Colonic mucosa (tissue), 4 donors: ENCODE data around the gene RAX. TPM values are rescaled to one million over a fixed set of nuclear protein-coding genes. Genes with fewer than 3 reads are reported as not detected.

ENCODE experiments used
- DNase-seq: peaks from one replicate; pipeline ENCODE4 v3.0.0-alpha.2; 2020
- H3K27ac ChIP-seq: fragments of 200-600 bp; one replicate; pipeline ENCODE4 v1.8.0; 2021
- H3K27me3 ChIP-seq: fragments of 200-600 bp; one replicate; pipeline ENCODE4 v1.8.0; 2021
- H3K36me3 ChIP-seq: fragments of 200-600 bp; one replicate; pipeline ENCODE4 v1.8.0; 2021
- H3K4me1 ChIP-seq: fragments of 200-600 bp; one replicate; pipeline ENCODE4 v1.8.0; 2021; ENCODE audit warnings: mild to moderate bottlenecking
- H3K4me3 ChIP-seq: fragments of 200-600 bp; one replicate; pipeline ENCODE4 v1.8.0; 2021
- H3K9ac ChIP-seq, 2 donors: one replicate each; pipeline ENCODE4 v1.7.0; 2013; ENCODE audit warnings: control low read depth in 2 of 2, low read depth in 2 of 2, low read length in 2 of 2
- H3K9me3 ChIP-seq: fragments of 200-600 bp; one replicate; pipeline ENCODE4 v1.8.0; 2021
- intact Hi-C: fragments of 100-400 bp; cut with DNase I; formaldehyde crosslinking; loops from one replicate; pipeline ENCODE4 v1.14.1; 2022
- total RNA-seq, 2 donors: library from RNA; stranded (reverse); fragmentation: NEBNext Ultra II Directional in 1 of 2; extraction: Animal tissue kit (Norgen Biotek cat#: 25700) in 1 of 2; gene quantifications; one replicate each; pipeline ENCODE4 v1.2.1, GENCODE V29; 2021
- TF ChIP-seq, protein P1 (sequence below): fragments of 200-600 bp; IDR thresholded peaks from one replicate; pipeline ENCODE4 v1.8.0; 2022; ENCODE audit warnings: antibody characterized with exemption, mild to moderate bottlenecking
- donor health status: healthy.
- donor health status: DM: no; HTN: no; CAD: no.
- donor health status: DM: no; HTN: no; CAD: no.

The RAX gene
- total RNA-seq = not detected

DNA sequence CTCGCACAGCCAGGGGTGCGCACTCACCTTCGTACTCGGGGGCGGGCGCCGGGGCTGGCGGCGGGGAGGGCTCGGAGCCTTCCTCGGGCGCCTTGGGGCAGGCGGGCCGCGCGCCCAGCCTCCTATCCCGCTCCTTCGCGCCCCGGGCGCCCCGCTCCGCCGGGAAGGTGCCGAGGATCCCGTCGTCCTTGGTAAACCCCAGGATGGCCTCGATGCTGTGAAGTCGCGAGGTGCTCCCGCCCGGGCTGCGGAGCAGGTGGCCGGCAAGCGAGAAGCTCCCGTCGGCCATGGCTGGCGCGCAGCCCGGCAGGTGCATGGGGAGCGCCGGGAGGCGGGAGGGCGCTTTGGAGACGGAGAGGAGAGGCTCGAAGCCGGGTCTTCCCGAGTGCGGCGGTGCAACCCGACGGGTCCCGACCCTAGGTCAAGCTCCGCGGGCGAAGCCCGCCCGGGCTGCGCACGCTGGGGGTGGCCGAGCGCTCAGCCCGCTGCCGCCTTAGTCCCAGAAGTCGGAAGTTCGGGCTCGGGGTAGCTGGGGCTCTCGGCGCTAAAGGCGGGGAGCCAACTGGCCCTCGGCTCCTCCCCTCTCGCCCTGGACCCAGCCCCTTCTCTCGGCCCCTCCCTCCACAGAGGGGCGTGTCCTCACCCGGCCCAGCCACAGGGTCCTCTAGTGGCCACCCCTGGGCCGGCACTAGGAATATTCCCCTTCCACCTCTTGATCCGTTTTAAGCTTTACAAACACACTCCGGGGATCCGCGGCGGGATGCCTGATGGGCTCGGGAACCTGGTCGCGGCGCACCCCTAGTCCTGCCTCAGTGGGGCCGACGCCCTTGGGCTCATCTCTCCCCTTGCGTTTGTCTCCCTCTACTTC is at the start of gene RAX:
RAX (minus strand) TSS at position 564 of the 868 bp plus-strand sequence; CDS start at position 316, 248 bp downstream.
- intact Hi-C loops = no loop called here
- H3K36me3 ChIP-seq = no peaks in the 10 kb centered on the region
- TF ChIP-seq, protein P1, sequence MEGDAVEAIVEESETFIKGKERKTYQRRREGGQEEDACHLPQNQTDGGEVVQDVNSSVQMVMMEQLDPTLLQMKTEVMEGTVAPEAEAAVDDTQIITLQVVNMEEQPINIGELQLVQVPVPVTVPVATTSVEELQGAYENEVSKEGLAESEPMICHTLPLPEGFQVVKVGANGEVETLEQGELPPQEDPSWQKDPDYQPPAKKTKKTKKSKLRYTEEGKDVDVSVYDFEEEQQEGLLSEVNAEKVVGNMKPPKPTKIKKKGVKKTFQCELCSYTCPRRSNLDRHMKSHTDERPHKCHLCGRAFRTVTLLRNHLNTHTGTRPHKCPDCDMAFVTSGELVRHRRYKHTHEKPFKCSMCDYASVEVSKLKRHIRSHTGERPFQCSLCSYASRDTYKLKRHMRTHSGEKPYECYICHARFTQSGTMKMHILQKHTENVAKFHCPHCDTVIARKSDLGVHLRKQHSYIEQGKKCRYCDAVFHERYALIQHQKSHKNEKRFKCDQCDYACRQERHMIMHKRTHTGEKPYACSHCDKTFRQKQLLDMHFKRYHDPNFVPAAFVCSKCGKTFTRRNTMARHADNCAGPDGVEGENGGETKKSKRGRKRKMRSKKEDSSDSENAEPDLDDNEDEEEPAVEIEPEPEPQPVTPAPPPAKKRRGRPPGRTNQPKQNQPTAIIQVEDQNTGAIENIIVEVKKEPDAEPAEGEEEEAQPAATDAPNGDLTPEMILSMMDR = no peak
- H3K9ac ChIP-seq = no peak within 1 kb of the TSS
- DNase-seq = no peak
- no peak within 1 kb of the TSS for H3K27ac ChIP-seq
- H3K27me3 ChIP-seq = peaks cover 77% of the 10 kb centered on the region
- no peaks in the 10 kb centered on the region for H3K4me1 ChIP-seq
- no peaks in the 10 kb centered on the region for H3K9me3 ChIP-seq
- no peak within 1 kb of the TSS for H3K4me3 ChIP-seq

DNA sequence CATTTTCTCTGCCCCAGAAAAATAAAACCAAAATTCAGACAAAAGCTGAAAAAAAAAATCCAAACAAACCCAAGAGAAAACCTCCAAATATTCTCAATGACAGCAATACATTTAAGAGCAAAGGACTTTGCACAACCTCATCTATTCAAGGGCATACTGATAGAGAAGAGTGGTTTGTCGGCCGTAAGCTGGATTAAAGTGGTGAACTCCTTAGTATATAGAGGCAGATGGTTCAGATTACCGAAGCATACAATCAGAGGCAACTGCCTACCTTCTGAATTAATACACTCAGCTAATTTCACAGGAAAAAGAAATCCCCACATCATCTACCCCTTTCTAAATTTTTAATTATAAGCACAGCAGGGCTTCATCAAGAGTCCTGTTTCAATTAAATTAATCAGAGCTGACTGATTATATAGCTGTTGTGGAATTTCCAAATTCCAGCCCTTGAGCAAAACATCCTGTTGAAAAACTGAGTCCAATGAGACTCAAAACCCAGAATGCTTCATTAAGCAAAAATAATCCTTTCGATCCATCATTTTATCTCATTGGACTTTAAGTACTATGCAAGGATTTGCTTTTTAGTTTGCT is 45.3 kb upstream of the RAX start, which contains the start of gene CPLX4:
CPLX4 (minus strand) TSS at position 190 of the 591 bp plus-strand sequence; CDS start at position 3, 187 bp downstream.
- Histone ChIP-seq H3K9ac (no peak within 1 kb of the TSS), H3K27me3 (no peaks in the 10 kb centered on the region), H3K36me3 (no peaks in the 10 kb centered on the region), H3K27ac (no peak within 1 kb of the TSS), H3K4me1 (no peaks in the 10 kb centered on the region), H3K9me3 (no peaks in the 10 kb centered on the region), H3K4me3 (no peak within 1 kb of the TSS)
- intact Hi-C loops = no loop called here
- DNase-seq = no peak
- TF ChIP-seq, protein P1 = no peak

DNA sequence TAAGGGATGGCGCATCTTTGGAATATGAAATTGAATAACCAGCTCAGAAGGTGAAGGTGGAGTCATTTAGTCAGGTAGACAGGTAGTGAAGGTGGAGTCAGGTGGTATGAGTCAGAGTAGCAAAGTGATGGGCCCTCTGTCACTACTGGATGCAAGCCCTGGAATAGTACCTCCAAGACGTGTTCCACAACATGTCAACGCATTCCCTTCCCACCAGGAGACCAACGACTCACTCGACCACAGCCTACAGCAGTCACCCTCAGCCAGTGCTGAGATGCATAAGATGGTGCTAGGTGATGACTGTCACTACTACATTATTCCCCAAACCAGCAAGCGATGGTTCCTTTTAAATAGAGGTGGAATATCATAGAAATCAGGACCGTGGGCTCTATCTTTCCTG is 38.4 kb upstream of the RAX start:
- H3K36me3 ChIP-seq = no peaks in the 10 kb centered on the region
- TF ChIP-seq, protein P1 = no peak
- DNase-seq = no peak
- no peak overlapping the region for H3K27ac ChIP-seq
- H3K4me1 ChIP-seq = no peaks in the 10 kb centered on the region
- no peak overlapping the region for H3K9ac ChIP-seq
- H3K4me3 ChIP-seq = no peak overlapping the region
- H3K9me3 ChIP-seq = no peaks in the 10 kb centered on the region
- peaks cover 8% of the 10 kb centered on the region for H3K27me3 ChIP-seq
- intact Hi-C loops = loop anchor here (5.0 kb wide), 1 partner anchor 91 kb away; no protein-coding TSS in a partner anchor

DNA sequence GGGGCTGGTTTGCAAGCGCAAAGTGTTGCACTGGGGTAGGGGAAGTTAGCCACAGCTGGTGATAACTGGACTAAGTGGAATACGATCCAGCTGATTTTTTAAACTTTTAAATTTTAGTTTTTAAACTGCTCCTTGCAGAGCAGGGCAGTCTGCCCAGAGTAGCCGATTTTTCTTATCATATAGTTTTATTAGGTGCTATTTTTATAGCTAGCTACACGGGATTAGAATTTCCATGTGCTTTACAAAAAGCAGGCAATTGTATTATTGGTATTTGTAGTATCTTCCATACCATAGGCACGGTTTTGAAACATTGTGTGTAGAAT is 35.6 kb upstream of the RAX start:
- no peak for DNase-seq
- Histone ChIP-seq H3K36me3 (no peaks in the 10 kb centered on the region), H3K4me3 (peak overlapping the region; percentile 20), H3K4me1 (no peaks in the 10 kb centered on the region), H3K27ac (no peak overlapping the region), H3K9me3 (no peaks in the 10 kb centered on the region), H3K27me3 (peaks cover 8% of the 10 kb centered on the region), H3K9ac (no peak overlapping the region)
- TF ChIP-seq, protein P1 = no peak
- intact Hi-C loops = no loop called here

DNA sequence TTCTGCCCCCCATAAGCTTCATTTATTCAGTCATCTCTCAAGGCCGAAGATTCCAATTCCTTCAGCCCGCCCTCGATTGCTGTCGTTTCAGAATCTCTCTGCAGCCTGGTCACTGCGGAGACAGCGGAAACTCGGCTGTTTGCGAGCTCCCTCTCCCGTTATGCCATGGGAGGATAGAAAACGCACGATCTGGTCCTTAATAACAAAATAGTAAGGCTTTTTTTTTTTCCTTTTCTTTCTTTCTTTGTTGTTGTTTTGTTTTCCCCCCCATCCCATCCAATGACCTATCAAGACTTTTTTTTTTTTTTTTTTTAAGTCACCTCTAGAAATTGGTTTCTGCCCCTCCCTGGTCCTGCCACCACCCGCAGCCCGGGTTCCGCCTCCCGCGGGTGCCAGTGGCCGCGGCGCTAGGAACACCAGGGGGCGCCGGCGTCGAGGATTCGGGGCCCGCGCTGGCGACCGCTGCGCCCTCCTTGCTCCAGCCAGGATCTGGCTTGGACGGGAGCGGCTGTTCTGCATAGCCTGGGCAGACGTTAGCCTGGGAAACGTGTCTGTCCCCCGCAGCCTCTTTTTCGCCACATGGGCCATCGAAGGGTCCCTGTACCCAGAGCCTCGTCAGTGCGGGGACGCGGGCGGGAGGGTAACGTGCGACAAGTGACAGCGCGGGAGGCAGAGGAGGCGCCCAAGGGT is 35.1 kb upstream of the RAX start:
- Histone ChIP-seq H3K9ac (no peak overlapping the region), H3K4me3 (peak overlapping the region; percentile 20), H3K36me3 (no peaks in the 10 kb centered on the region), H3K9me3 (no peaks in the 10 kb centered on the region), H3K27ac (no peak overlapping the region), H3K4me1 (no peaks in the 10 kb centered on the region), H3K27me3 (peaks cover 8% of the 10 kb centered on the region)
- TF ChIP-seq, protein P1 = peak; percentile 74
- intact Hi-C loops = no loop called here
- peak; percentile 71 for DNase-seq
